Measurements from ENCODE around the gene AUTS2. TPM values are rescaled to one million over a fixed set of nuclear protein-coding genes. Genes with fewer than 3 reads are reported as not detected.

Gene AUTS2
- total and polyA plus RNA-seq, 7 experiments from 2014 or later = 0.40 to 31.7 (median 4.2) TPM

- no peaks in the 10 kb centered on the region for H3K4me1 ChIP-seq (ENCODE audit: control insufficient read depth in 2 of 2, insufficient read depth in 2 of 2, low read length in 2 of 2)
- H3K9me3 Mint-ChIP-seq = peaks cover 0 to 6% (median 0%) of the 10 kb centered on the region in 11 donors
- no peaks in the 10 kb centered on the region for H3K27me3 ChIP-seq (ENCODE audit: control insufficient read depth in 2 of 2, insufficient read depth in 2 of 2, low read length in 2 of 2)
- H3K9me3 ChIP-seq (ENCODE audit: control insufficient read depth in 2 of 3, low read length in 3 of 3) = no peaks in the 10 kb centered on the region
- H3K36me3 Mint-ChIP-seq = peaks cover 0 to 3% (median 0%) of the 10 kb centered on the region in 5 donors
- H3K36me3 ChIP-seq (ENCODE audit: control insufficient read depth in 2 of 3, insufficient read depth in 3 of 3, low read length in 3 of 3) = no peaks in the 10 kb centered on the region
- ATAC-seq = no peak
- no peak overlapping the region for H3K4me3 Mint-ChIP-seq
- H3K27ac Mint-ChIP-seq = no peak overlapping the region
- no peak overlapping the region for H3K27ac ChIP-seq (ENCODE audit: low read depth, low read length)
- no peaks in the 10 kb centered on the region for H3K27me3 Mint-ChIP-seq
- no peak overlapping the region for H3K4me3 ChIP-seq (ENCODE audit: low read length)
- peaks cover 0 to 8% (median 0%) of the 10 kb centered on the region in 7 donors for H3K4me1 Mint-ChIP-seq
- POLR2A ChIA-PET = no interaction called here
- no peak for DNase-seq
- intact Hi-C loops (cut with micrococcal nuclease) = no loop called here
- CTCF ChIA-PET = no interaction called here
These were observed 468.6 kb downstream of the AUTS2 start for GRCh38 chr7:70066844-70067243.

- Mint-ChIP-seq H3K27me3 (no peaks in the 10 kb centered on the region), H3K4me3 (no peak overlapping the region), H3K27ac (no peak overlapping the region), H3K9me3 (peaks cover 0 to 3% (median 0%) of the 10 kb centered on the region in 11 donors), H3K4me1 (peaks cover 0 to 3% (median 0%) of the 10 kb centered on the region in 7 donors), H3K36me3 (peaks cover 0 to 3% (median 0%) of the 10 kb centered on the region in 5 donors)
- CTCF ChIA-PET = no interaction called here
- POLR2A ChIA-PET = no interaction called here
- H3K27ac ChIP-seq (ENCODE audit: low read depth, low read length) = no peak overlapping the region
- ATAC-seq (no peak), DNase-seq (no peak)
- intact Hi-C loops (cut with micrococcal nuclease) = no loop called here
- H3K27me3 ChIP-seq (ENCODE audit: control insufficient read depth in 2 of 2, insufficient read depth in 2 of 2, low read length in 2 of 2) = no peaks in the 10 kb centered on the region
- H3K9me3 ChIP-seq (ENCODE audit: control insufficient read depth in 2 of 3, low read length in 3 of 3) = no peaks in the 10 kb centered on the region
- no peak overlapping the region for H3K4me3 ChIP-seq (ENCODE audit: low read length)
- H3K36me3 ChIP-seq (ENCODE audit: control insufficient read depth in 2 of 3, insufficient read depth in 3 of 3, low read length in 3 of 3) = no peaks in the 10 kb centered on the region
- H3K4me1 ChIP-seq (ENCODE audit: control insufficient read depth in 2 of 2, insufficient read depth in 2 of 2, low read length in 2 of 2) = no peaks in the 10 kb centered on the region
These were observed 470.3 kb downstream of the AUTS2 start for GRCh38 chr7:70068531-70068930.

GRCh38 chr7:70069977-70070376 lies 471.7 kb downstream of the AUTS2 start:
- Mint-ChIP-seq H3K4me1 (peaks cover 0 to 2% (median 0%) of the 10 kb centered on the region in 7 donors), H3K36me3 (peaks cover 0 to 3% (median 0%) of the 10 kb centered on the region in 5 donors), H3K4me3 (no peak overlapping the region), H3K9me3 (peaks cover 0 to 3% (median 0%) of the 10 kb centered on the region in 11 donors), H3K27ac (no peak overlapping the region), H3K27me3 (no peaks in the 10 kb centered on the region)
- Histone ChIP-seq H3K9me3 (ENCODE audit: control insufficient read depth in 2 of 3, low read length in 3 of 3) (no peaks in the 10 kb centered on the region), H3K27me3 (ENCODE audit: control insufficient read depth in 2 of 2, insufficient read depth in 2 of 2, low read length in 2 of 2) (no peaks in the 10 kb centered on the region), H3K27ac (ENCODE audit: low read depth, low read length) (no peak overlapping the region), H3K36me3 (ENCODE audit: control insufficient read depth in 2 of 3, insufficient read depth in 3 of 3, low read length in 3 of 3) (no peaks in the 10 kb centered on the region), H3K4me3 (ENCODE audit: low read length) (no peak overlapping the region), H3K4me1 (ENCODE audit: control insufficient read depth in 2 of 2, insufficient read depth in 2 of 2, low read length in 2 of 2) (no peaks in the 10 kb centered on the region)
- ChIA-PET POLR2A (no interaction called here), CTCF (no interaction called here)
- intact Hi-C loops (cut with micrococcal nuclease) = no loop called here
- DNase-seq (no peak), ATAC-seq (no peak)

GRCh38 chr7:70071766-70072165 lies 473.5 kb downstream of the AUTS2 start:
- Histone ChIP-seq H3K4me3 (ENCODE audit: low read length) (no peak overlapping the region), H3K27ac (ENCODE audit: low read depth, low read length) (no peak overlapping the region), H3K9me3 (ENCODE audit: control insufficient read depth in 2 of 3, low read length in 3 of 3) (no peaks in the 10 kb centered on the region), H3K4me1 (ENCODE audit: control insufficient read depth in 2 of 2, insufficient read depth in 2 of 2, low read length in 2 of 2) (no peaks in the 10 kb centered on the region), H3K36me3 (ENCODE audit: control insufficient read depth in 2 of 3, insufficient read depth in 3 of 3, low read length in 3 of 3) (no peaks in the 10 kb centered on the region), H3K27me3 (ENCODE audit: control insufficient read depth in 2 of 2, insufficient read depth in 2 of 2, low read length in 2 of 2) (no peaks in the 10 kb centered on the region)
- Mint-ChIP-seq H3K9me3 (peaks cover 0 to 3% (median 0%) of the 10 kb centered on the region in 11 donors), H3K4me1 (peaks cover 0 to 2% (median 0%) of the 10 kb centered on the region in 7 donors), H3K27ac (no peak overlapping the region), H3K27me3 (no peaks in the 10 kb centered on the region), H3K4me3 (no peak overlapping the region), H3K36me3 (peaks cover 0 to 3% (median 0%) of the 10 kb centered on the region in 5 donors)
- DNase-seq = no peak
- no peak for ATAC-seq
- POLR2A ChIA-PET = no interaction called here
- CTCF ChIA-PET = no interaction called here
- intact Hi-C loops (cut with micrococcal nuclease) = no loop called here

- H3K27ac Mint-ChIP-seq = no peak overlapping the region
- no peak overlapping the region for H3K4me3 Mint-ChIP-seq
- Histone ChIP-seq H3K27me3 (ENCODE audit: control insufficient read depth in 2 of 2, insufficient read depth in 2 of 2, low read length in 2 of 2) (no peaks in the 10 kb centered on the region), H3K4me3 (ENCODE audit: low read length) (no peak overlapping the region), H3K4me1 (ENCODE audit: control insufficient read depth in 2 of 2, insufficient read depth in 2 of 2, low read length in 2 of 2) (no peaks in the 10 kb centered on the region), H3K27ac (ENCODE audit: low read depth, low read length) (no peak overlapping the region), H3K36me3 (ENCODE audit: control insufficient read depth in 2 of 3, insufficient read depth in 3 of 3, low read length in 3 of 3) (no peaks in the 10 kb centered on the region), H3K9me3 (ENCODE audit: control insufficient read depth in 2 of 3, low read length in 3 of 3) (no peaks in the 10 kb centered on the region)
- ATAC-seq = no peak
- H3K4me1 Mint-ChIP-seq = peaks cover 0 to 2% (median 0%) of the 10 kb centered on the region in 7 donors
- intact Hi-C loops (cut with micrococcal nuclease) = no loop called here
- ChIA-PET CTCF (no interaction called here), POLR2A (no interaction called here)
- no peak for DNase-seq
- peaks cover 0 to 3% (median 0%) of the 10 kb centered on the region in 11 donors for H3K9me3 Mint-ChIP-seq
- H3K36me3 Mint-ChIP-seq = peaks cover 0 to 3% (median 0%) of the 10 kb centered on the region in 5 donors
- H3K27me3 Mint-ChIP-seq = no peaks in the 10 kb centered on the region
These were observed 473.9 kb downstream of the AUTS2 start for GRCh38 chr7:70072220-70072619.

- ChIA-PET POLR2A (no interaction called here), CTCF (no interaction called here)
- Mint-ChIP-seq H3K36me3 (no peaks in the 10 kb centered on the region), H3K9me3 (peaks cover 0 to 5% (median 0%) of the 10 kb centered on the region in 11 donors), H3K27me3 (no peaks in the 10 kb centered on the region), H3K27ac (no peak overlapping the region), H3K4me1 (no peaks in the 10 kb centered on the region), H3K4me3 (no peak overlapping the region)
- H3K4me3 ChIP-seq (ENCODE audit: low read length) = no peak overlapping the region
- H3K4me1 ChIP-seq (ENCODE audit: control insufficient read depth in 2 of 2, insufficient read depth in 2 of 2, low read length in 2 of 2) = no peaks in the 10 kb centered on the region
- intact Hi-C loops (cut with micrococcal nuclease) = no loop called here
- ATAC-seq (no peak), DNase-seq (no peak)
- H3K27ac ChIP-seq (ENCODE audit: low read depth, low read length) = no peak overlapping the region
- H3K36me3 ChIP-seq (ENCODE audit: control insufficient read depth in 2 of 3, insufficient read depth in 3 of 3, low read length in 3 of 3) = no peaks in the 10 kb centered on the region
- no peaks in the 10 kb centered on the region for H3K9me3 ChIP-seq (ENCODE audit: control insufficient read depth in 2 of 3, low read length in 3 of 3)
- no peaks in the 10 kb centered on the region for H3K27me3 ChIP-seq (ENCODE audit: control insufficient read depth in 2 of 2, insufficient read depth in 2 of 2, low read length in 2 of 2)
These were observed 478.1 kb downstream of the AUTS2 start for GRCh38 chr7:70076325-70076724.

- H3K27me3 Mint-ChIP-seq = no peaks in the 10 kb centered on the region
- no peaks in the 10 kb centered on the region for H3K4me1 Mint-ChIP-seq
- peak overlapping the region in 1 of 9 donors; percentile 9 for H3K27ac Mint-ChIP-seq
- Histone ChIP-seq H3K27me3 (ENCODE audit: control insufficient read depth in 2 of 2, insufficient read depth in 2 of 2, low read length in 2 of 2) (no peaks in the 10 kb centered on the region), H3K4me1 (ENCODE audit: control insufficient read depth in 2 of 2, insufficient read depth in 2 of 2, low read length in 2 of 2) (no peaks in the 10 kb centered on the region), H3K9me3 (ENCODE audit: control insufficient read depth in 2 of 3, low read length in 3 of 3) (no peaks in the 10 kb centered on the region), H3K4me3 (ENCODE audit: low read length) (no peak overlapping the region), H3K36me3 (ENCODE audit: control insufficient read depth in 2 of 3, insufficient read depth in 3 of 3, low read length in 3 of 3) (no peaks in the 10 kb centered on the region), H3K27ac (ENCODE audit: low read depth, low read length) (no peak overlapping the region)
- ATAC-seq = no peak
- DNase-seq = no peak
- ChIA-PET CTCF (no interaction called here), POLR2A (no interaction called here)
- H3K9me3 Mint-ChIP-seq = peaks cover 0 to 18% (median 2%) of the 10 kb centered on the region in 11 donors
- no peak overlapping the region for H3K4me3 Mint-ChIP-seq
- H3K36me3 Mint-ChIP-seq = no peaks in the 10 kb centered on the region
- intact Hi-C loops (cut with micrococcal nuclease) = loop anchor here in 1 of 2 donors (10.0 kb wide), 1 partner anchor 63 kb away; no protein-coding TSS in a partner anchor
These were observed 483.9 kb downstream of the AUTS2 start for GRCh38 chr7:70082099-70082611.

Data from naive thymus-derived CD4-positive, alpha-beta T cell (primary cell).